Stimulated activated CD4-positive, alpha-beta T cell treated with anti-CD3 and anti-CD28 coated beads, Interleukin-15, amount 100 ng/mL, for 24 hours (primary cell): ENCODE results near the gene ASCC1.

Source experiments
- DNase-seq: peaks from one replicate; pipeline ENCODE4 v3.0.0-alpha.2; 2020

ASCC1 gene

GRCh38 chr10:72215611-72216549 is at the start of gene ASCC1, which contains the start of gene ANAPC16:
TSS of gene ASCC1 (minus strand) at chr10:72216276. CDS start at chr10:72213298, 2,978 bp downstream.
TSS of gene ANAPC16 (plus strand) at chr10:72216012. CDS start at chr10:72223915, 7,903 bp downstream.
- DNase-seq: peak; percentile 96

GRCh38 chr10:72265508-72265907 is 49.4 kb upstream of the ASCC1 start:
- DNase-seq: no peak

DNA sequence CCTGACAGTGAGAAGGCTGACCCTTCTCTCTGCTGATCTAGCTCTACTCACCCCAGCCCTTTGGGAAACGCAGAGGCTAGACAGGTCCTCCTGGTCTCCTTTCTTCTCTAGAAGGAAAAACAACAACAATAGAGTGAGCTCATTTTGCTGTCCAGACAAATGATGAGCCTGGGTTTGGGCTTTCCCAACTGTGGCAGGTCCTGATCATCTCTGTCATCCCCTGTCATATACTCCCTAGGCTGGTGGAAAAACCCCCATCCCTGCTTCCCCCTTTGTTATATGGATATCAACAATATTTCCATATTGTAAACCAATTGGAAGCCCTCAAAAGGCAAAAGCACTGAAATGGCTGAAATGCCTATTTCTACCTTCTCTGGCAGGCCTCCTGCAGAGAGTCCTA is 48.5 kb upstream of the ASCC1 start:
- no peak for DNase-seq

DNA sequence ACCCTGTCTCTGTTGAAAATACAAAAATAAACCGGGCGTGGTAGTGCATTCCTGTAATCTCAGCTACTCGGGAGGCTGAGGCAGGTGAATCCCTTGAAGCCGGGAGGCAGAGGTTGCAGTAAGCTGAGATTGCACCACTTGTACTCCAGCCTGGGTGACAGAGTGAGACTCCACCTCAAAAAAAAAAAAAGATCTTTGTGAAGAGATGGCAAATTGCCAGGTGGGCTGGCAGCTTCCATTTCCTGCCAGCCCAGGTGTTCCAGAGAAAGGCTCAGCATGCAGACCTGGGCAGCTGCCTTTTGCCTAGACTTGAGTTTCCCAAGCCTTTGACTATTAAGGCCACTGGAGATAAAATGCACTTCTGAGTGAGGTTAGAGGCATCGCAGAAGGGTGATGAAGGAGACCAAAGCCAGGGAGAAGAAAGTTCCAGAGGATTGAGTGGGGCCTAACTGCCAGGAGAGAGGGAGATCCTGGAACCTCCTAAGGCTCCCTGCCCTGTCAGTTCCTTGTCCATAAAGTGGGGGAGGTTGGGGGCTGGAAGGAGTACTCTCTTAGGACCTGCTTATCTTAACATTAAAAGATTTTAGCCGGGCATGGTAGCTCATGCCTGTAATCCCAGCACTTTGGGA is 47.7 kb upstream of the ASCC1 start:
- DNase-seq: peak; percentile 38

DNA sequence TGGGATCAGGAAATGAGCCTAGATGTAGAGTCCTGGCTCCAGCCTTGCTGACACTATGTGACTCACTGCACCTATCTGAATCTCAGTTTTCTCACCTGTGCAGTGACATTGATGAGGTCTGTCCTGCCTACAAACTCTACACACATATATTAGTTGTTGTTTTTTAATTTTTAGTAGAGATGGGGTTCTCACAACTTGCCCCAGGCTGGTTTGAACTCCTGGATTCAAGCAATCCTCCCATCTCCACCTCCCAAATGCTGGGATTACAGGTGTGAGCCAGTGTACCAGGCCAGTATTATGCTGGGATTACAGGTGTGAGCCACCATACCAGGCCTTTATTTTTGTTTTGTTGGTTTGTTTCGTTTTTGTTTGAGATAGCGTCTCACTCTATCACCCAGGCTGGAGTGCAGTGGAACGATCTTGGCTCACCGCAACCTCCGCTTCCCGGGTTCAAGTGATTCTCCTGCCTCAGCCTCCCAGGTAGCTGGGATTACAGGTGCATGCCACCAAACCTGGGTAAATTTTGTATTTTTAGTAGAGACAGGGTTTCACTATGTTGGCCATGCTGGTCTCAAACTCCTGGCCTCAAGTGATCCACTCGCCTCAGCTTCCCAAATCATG is 45.8 kb upstream of the ASCC1 start:
- DNase-seq: no peak

- DNase-seq: peak; percentile 77
Observed at GRCh38 chr10:72260976-72261783, 45.1 kb upstream of the ASCC1 start.

DNA sequence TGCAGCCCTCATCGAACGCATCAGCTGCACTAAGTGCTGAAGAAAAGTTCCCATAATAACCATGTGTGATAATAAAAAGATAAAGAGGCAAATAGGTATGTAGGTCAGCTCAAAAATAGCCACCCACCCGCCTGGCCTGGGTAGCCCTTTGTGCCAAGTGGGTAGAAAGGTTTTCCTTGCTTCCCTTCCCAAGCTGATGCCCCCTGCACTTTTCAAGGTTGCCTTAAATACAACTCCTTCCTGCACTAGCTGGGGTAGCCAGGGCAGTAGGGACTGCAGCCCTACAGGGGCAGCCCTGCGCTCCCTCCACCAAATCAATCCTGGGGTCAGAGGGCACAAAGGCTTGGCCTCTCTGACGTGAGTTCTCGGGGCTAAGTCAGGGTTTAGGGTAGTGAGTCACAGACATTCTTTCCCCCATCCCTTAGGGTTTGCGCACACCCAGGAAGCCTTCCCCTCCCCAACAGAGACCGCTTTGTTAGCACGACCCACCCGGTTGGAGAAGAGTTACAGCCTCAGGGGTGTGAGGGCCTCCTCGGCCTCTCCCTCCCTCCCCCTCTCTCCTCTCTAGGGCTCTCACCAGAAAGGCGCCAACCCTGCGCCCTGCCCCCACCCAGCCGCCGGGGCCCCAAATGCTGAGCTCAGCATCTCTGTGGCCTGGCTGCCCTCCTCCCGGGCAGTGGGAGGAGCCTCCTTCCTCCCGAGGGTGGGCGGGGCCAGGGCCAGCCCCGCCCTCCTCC is 44.3 kb upstream of the ASCC1 start:
- peak; percentile 93 for DNase-seq

DNA sequence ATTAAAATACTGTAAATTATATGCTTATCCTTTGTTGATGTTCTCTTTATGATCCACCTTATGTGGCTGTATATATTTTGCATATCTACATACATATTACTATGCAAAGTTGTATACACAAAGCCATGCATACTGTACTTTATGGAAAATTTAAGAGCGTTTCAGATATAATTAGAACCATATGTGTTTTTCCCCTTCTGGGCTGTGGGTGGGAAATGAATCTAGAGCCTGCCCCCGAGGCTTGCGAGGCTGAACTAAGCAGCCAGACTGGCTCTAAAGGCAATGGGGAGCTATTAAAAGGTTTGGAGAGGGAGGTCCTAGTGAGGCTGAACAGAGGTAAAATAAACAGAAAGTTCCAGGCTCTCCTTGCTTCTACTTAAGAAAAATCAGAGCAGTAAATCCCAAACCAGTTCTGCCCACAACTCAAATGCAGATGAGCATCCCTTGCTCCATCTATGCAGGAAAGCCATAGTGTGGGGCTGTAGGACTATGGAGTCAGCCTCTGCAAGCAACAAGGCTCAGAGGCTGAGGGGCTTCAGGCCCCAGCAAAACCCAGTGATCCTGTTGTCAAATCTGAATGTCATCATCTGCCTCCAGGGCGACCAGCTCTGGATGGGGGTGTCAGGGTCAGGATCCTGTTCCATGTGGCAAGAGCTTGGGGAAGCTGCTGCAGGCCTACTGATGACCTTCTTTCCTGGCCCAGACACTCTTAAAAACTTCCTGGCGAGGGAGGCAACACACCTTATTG is 43.6 kb upstream of the ASCC1 start:
- DNase-seq: peak; percentile 39

- no peak for DNase-seq
Observed at GRCh38 chr10:72258617-72259016, 42.5 kb upstream of the ASCC1 start.

DNA sequence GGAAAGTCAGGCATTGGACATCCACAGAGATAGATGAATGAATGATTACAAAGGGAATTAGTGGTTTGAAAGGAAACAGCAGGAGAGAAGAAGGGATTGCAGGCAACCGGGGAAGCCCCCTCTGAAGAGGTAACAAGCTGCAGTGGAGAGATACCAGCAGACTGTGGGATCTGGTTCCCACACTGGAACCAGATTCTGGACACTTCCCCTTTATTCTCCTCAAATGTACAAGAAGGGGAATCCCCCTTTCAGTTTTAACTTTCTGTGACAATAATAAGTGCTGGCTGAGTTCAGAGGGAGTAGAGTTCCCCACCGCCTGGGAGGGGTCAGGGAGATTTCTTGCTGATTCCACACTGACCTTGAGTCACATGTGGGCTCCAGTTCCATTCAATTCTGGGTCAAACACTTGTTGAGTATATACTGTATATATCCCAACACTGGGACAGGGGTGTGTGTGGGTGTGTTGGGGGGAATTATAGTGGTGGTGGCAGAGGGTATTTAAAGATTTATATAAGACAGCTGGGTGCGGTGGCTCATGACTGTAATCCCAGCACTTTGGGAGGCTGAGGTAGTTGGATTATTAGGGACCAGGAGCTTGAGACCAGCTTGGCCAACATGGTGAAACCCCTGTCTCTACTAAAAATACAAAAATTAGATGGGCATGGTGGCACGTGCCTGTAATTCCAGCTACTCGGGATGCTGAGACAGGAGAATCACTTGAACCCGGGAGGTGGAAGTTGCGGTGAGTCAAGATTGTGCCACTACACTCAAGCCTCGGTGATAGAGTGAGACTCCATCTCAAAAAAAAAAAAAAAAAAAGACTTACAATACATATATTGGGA is 41.2 kb upstream of the ASCC1 start:
- DNase-seq: peak; percentile 30

- no peak for DNase-seq
Observed at GRCh38 chr10:72255977-72256729, 40.1 kb upstream of the ASCC1 start.

DNA sequence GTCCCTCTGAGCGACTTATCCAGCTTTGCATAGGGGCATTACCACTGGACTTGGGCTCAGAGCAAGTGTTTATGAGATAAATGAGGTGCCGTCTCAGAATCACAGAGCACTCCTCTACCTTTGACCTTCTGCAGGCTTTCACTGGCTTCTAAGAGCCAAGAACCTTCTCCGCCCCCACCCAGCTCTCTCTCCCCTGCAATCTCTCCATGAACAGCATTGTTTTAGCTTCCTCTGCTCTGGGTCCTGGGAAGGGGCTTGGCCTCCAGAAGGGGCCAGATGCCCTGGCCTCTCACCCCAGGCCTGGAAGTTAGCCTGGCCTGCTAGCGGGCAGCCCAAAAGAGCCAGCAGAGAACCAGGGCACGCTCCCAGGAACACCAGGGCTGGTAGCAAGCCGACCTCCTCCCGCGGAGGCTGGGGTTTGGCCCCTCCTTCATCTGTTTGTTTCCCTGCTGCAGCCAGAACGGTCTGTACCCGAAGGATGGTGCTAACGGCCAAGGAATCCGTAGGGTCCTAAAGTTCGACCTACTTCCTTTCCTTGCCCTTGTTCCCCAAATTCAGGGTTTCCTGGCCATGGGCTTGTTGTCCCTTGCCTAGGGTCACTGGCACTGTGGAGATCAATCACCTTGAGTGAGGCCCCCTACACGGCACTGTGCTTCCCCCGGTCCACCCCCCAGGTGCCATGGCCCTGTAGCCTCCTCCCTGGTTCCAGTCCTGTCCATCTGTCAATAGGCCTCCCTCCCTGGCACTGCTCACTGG is 38.9 kb upstream of the ASCC1 start:
- DNase-seq: peak; percentile 49

DNA sequence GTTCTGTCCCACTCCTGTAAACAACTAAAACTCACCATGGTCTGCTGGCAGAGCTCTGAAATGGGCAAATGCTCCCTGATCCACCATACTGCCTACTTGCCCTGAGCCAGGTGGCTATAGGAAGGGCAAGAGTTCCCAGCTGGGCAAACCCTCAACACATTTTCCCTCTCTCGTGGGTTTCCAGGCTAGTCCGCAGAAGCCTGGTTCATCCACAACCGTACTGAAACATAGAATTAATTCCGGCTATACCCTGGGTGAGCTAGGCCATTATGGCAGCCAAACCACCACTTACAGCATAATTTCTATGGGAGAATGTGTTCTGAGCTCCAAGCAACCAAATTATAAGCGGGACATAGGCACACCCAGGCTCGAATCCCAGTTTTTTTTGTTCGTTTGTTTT is 37.5 kb upstream of the ASCC1 start:
- DNase-seq: no peak

DNA sequence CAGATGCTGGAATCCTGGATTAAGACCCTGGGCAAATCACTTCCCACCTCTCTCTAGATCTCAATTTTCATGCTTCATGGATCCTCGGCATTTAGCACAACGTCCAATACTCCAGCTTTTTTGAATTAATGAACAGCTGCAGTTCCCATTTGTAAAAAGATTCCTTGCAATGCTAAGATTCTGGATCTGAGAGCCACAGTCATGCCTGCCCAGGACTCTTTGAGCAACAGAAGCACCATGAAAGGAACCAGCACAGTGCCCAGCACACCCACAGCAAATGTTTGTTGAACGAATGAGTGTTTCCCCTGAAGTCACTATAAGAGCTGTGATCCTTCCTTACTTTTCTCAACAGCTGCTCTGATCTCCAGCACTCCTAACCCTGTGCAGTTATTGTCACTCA is 36.9 kb upstream of the ASCC1 start:
- no peak for DNase-seq

- DNase-seq: no peak
Observed at GRCh38 chr10:72251635-72252034, 35.6 kb upstream of the ASCC1 start.

- DNase-seq: no peak
Observed at GRCh38 chr10:72250666-72251065, 34.6 kb upstream of the ASCC1 start.

- peak; percentile 19 for DNase-seq
Observed at GRCh38 chr10:72249176-72249862, 33.2 kb upstream of the ASCC1 start.
